ENCODE data around the gene NRDE2.
A peak's percentile ranks its signal among the peaks of the same experiment; 100 is the strongest.

The NRDE2 gene

GRCh38 chr14:90331497-90332270, at the start of gene NRDE2:
TSS of gene NRDE2 (minus strand) at chr14:90331941. CDS start at chr14:90331904, 37 bp downstream.
- TF ChIP-seq CTCF (IDR thresholded peaks at IDR 0.05; ENCODE audit: low read depth, low read length), result no peak
- peak; percentile 97 to 98 for DNase-seq (ENCODE audit: low read depth in 2 of 2)
- H3K4me3 ChIP-seq (replicated peaks in 1 of 2; ENCODE audit: low read depth in 2 of 2, low read length in 2 of 2), result peak within 1 kb of the TSS; percentile 65 to 66

GRCh38 chr14:90381011-90381786, 49.5 kb upstream of the NRDE2 start:
- H3K4me3 ChIP-seq (replicated peaks in 1 of 2; ENCODE audit: low read depth in 2 of 2, low read length in 2 of 2), result no peak overlapping the region
- DNase-seq (ENCODE audit: low read depth in 2 of 2), result peak in 1 of 2 donors; percentile 46
- no peak for TF ChIP-seq CTCF (IDR thresholded peaks at IDR 0.05; ENCODE audit: low read depth, low read length)

- no peak for TF ChIP-seq CTCF (IDR thresholded peaks at IDR 0.05; ENCODE audit: low read depth, low read length)
- H3K4me3 ChIP-seq (replicated peaks in 1 of 2; ENCODE audit: low read depth in 2 of 2, low read length in 2 of 2), result no peak overlapping the region
- no peak for DNase-seq (ENCODE audit: low read depth in 2 of 2)
Observed at GRCh38 chr14:90379106-90379505, 47.4 kb upstream of the NRDE2 start.

GRCh38 chr14:90378249-90378648, 46.5 kb upstream of the NRDE2 start:
- TF ChIP-seq CTCF (IDR thresholded peaks at IDR 0.05; ENCODE audit: low read depth, low read length), result no peak
- DNase-seq (ENCODE audit: low read depth in 2 of 2), result no peak
- H3K4me3 ChIP-seq (replicated peaks in 1 of 2; ENCODE audit: low read depth in 2 of 2, low read length in 2 of 2), result no peak overlapping the region

- no peak overlapping the region for H3K4me3 ChIP-seq (replicated peaks in 1 of 2; ENCODE audit: low read depth in 2 of 2, low read length in 2 of 2)
- DNase-seq (ENCODE audit: low read depth in 2 of 2), result no peak
- TF ChIP-seq CTCF (IDR thresholded peaks at IDR 0.05; ENCODE audit: low read depth, low read length), result no peak
Observed at GRCh38 chr14:90375934-90376333, 44.2 kb upstream of the NRDE2 start.

- DNase-seq (ENCODE audit: low read depth in 2 of 2), result no peak
- no peak for TF ChIP-seq CTCF (IDR thresholded peaks at IDR 0.05; ENCODE audit: low read depth, low read length)
- no peak overlapping the region for H3K4me3 ChIP-seq (replicated peaks in 1 of 2; ENCODE audit: low read depth in 2 of 2, low read length in 2 of 2)
Observed at GRCh38 chr14:90374813-90375212, 43.1 kb upstream of the NRDE2 start.
